ENCODE data around the gene ARHGEF28.

DNA sequence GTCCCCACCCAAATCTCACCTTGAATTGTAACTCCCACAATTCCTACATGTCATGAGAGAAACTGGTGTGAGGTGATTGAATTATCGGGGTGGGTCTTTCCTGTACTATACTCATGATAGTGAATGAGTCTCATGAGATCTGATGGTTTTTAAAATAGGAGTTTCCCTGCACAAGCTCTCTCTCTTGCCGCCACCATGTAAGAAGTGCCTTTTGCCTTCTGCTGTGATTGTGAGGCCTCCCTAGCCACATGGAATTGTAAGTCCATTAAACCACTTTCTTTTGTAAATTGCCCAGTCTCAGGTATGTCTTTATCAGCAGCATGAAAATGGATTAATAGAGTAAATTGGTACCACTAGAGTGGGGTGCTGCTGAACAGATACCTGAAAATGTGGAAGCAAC is 140.9 kb downstream of the ARHGEF28 start:
- TF ChIP-seq CTCF (IDR thresholded peaks at IDR 0.05; ENCODE audit: insufficient read depth, low read depth, low read length) (no peak), EZH2 (IDR thresholded peaks at IDR 0.05; ENCODE audit: insufficient read depth, low read length) (no peak)
